ENCODE data around the gene PSMB1. TPM values are rescaled to one million over a fixed set of nuclear protein-coding genes. Genes with fewer than 3 reads are reported as not detected.

Gene PSMB1
- total RNA-seq, 1 donor from 2014 or later: 234 TPM

DNA sequence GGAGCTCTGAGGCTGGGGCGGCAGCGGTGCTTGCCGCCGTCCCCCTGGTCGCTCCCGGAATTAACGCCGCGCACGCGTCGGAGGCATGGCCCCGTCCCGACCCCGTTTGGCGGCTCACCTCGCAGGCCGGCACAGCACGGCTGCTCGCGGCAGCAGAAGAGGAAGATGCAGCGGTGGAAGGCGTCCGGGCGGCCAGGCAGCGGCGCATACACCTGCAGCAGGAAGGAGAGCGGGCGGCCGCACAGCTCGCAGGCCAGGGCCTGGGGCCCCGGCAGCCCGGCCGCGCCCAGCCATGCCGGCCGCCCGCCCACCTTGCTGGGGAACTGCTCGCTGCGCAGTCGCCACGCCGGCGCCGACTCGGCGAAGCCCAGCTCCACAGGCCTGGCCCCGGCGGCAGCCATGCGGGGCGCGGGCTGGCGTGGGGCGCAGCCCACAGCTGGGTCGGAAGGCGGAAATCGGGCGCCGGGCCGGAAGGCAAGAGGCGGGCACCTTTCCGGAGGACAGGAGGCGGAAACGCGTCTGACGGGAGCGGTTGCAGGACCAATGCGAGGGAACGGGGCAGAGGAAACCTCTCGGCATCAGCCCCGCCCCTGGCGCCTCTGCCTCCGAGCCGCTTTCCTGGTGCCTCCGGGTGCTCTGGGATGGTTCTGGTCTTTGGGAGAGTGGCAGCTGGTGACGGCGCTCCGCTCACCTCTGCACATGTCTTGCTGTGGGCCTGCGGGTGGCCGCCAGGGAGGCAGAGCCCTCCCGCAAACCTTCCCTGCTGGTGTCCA is 31.3 kb upstream of the PSMB1 start, which contains the start of gene PDCD2:
PDCD2 (minus strand) TSS at position 457 of the 773 bp plus-strand sequence; CDS start at position 401, 56 bp downstream.
- peak; percentile 84 for DNase-seq (ENCODE audit: low read depth)
- FAIRE-seq: no peak
- H3K4me3 ChIP-seq (ENCODE audit: low read depth, low read length): peak within 1 kb of the TSS; percentile 97
- peaks cover 6% of the 10 kb centered on the region for H3K36me3 ChIP-seq (ENCODE audit: control insufficient read depth, insufficient read depth, low read length)
- H3K27me3 ChIP-seq (ENCODE audit: control insufficient read depth, insufficient read depth, low read length): no peaks in the 10 kb centered on the region
- TF ChIP-seq CTCF (IDR thresholded peaks at IDR 0.05; ENCODE audit: insufficient read depth, low read length, severe bottlenecking): no peak

GRCh38 chr6:170583756-170584180 is 30.7 kb upstream of the PSMB1 start:
- FAIRE-seq: no peak
- no peaks in the 10 kb centered on the region for H3K27me3 ChIP-seq (ENCODE audit: control insufficient read depth, insufficient read depth, low read length)
- H3K4me3 ChIP-seq (ENCODE audit: low read depth, low read length): peak overlapping the region; percentile 97
- peak; percentile 11 for DNase-seq (ENCODE audit: low read depth)
- TF ChIP-seq CTCF (IDR thresholded peaks at IDR 0.05; ENCODE audit: insufficient read depth, low read length, severe bottlenecking): no peak
- peaks cover 6% of the 10 kb centered on the region for H3K36me3 ChIP-seq (ENCODE audit: control insufficient read depth, insufficient read depth, low read length)

DNA sequence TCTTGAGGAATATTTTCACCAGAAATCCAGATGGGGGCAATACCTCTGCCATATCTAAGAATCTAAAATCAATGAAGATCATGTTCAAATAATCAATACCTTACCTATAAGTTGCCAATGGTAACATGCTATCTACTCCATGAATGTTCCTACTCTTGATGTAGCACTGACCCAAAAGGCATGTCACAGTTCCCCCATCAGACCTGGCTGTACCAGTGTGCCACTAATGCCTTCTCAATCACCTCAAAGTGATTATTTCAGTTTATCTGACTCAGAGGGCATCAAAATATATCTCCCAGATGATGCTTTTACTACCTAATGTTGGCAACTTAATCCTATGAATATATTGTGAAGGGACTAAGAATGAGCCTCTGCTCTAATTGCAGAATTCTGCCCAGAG is 25.8 kb upstream of the PSMB1 start:
- FAIRE-seq: no peak
- no peak for DNase-seq (ENCODE audit: low read depth)
- H3K36me3 ChIP-seq (ENCODE audit: control insufficient read depth, insufficient read depth, low read length): peaks cover 12% of the 10 kb centered on the region
- H3K4me3 ChIP-seq (ENCODE audit: low read depth, low read length): no peak overlapping the region
- H3K27me3 ChIP-seq (ENCODE audit: control insufficient read depth, insufficient read depth, low read length): no peaks in the 10 kb centered on the region
- no peak for TF ChIP-seq CTCF (IDR thresholded peaks at IDR 0.05; ENCODE audit: insufficient read depth, low read length, severe bottlenecking)

DNA sequence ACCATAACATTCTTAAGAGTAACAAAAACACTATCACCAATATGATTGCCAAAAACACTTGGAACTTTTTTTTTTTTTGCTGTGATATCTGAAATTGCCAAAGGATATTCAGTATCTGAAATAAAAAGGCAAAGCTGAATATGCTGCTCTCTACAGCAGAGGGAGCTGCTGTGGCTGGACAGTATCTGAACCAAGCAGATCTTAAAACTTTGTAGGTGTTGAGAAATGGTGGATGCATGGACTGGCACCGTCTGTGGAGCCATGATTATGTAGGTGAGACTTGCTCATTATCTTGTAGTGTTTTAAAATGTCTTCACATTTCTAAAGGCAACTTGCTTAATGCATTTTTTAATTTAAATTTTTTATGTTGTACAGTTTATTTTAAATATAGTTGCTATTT is 22.1 kb upstream of the PSMB1 start:
- Histone ChIP-seq H3K36me3 (ENCODE audit: control insufficient read depth, insufficient read depth, low read length) (peaks cover 9% of the 10 kb centered on the region), H3K27me3 (ENCODE audit: control insufficient read depth, insufficient read depth, low read length) (no peaks in the 10 kb centered on the region), H3K4me3 (ENCODE audit: low read depth, low read length) (no peak overlapping the region)
- no peak for TF ChIP-seq CTCF (IDR thresholded peaks at IDR 0.05; ENCODE audit: insufficient read depth, low read length, severe bottlenecking)
- DNase-seq (ENCODE audit: low read depth): peak; percentile 24
- no peak for FAIRE-seq

DNA sequence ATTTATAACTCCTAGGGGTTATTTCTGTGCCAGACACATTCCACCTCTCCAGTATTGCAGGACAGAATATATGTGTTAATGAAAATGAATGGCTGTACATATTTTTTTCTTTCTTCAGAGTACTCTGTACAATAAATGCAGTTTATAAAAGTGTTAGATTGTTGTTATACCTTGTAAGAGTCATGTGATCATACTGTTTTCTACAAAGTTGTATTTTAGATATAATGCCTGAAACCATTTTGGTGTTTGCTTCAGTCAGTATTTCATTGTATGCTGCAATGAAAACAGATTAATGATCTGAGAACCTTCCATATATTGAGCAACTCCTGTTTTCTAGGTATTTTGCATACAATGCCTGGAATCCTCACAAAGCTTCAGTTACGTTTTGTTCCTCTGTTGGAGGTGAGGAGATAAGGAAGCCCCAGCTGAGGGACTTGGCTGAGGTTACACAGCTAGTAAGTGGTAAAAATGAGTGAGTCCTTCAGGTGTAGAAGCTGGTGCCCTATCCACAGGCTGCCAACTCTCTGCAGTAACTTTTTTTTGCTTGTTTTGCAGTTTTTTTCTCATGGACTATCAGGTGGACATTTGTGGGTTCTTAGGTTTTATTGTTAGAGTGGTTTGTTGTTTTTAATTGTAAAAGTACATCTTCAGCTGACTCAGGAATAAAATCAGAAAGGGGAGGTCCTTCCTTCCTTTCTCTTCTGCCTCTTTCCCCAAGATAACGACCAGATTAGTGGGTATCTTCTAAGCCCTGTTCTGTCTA is 19.8 kb upstream of the PSMB1 start:
- FAIRE-seq: no peak
- no peaks in the 10 kb centered on the region for H3K27me3 ChIP-seq (ENCODE audit: control insufficient read depth, insufficient read depth, low read length)
- peaks cover 11% of the 10 kb centered on the region for H3K36me3 ChIP-seq (ENCODE audit: control insufficient read depth, insufficient read depth, low read length)
- H3K4me3 ChIP-seq (ENCODE audit: low read depth, low read length): no peak overlapping the region
- TF ChIP-seq CTCF (IDR thresholded peaks at IDR 0.05; ENCODE audit: insufficient read depth, low read length, severe bottlenecking): no peak
- DNase-seq (ENCODE audit: low read depth): no peak

Data from bronchial epithelial cell (primary cell).